NCI-H1092 (cell line): Measurements from ENCODE around the gene GOLM1.
"Not testable (repeated sequence)": the region's sequence is repeated elsewhere in the genome, so short reads cannot be mapped to it uniquely, and the experiment has no call there.

Source experiments
- DNase-seq: peaks from one replicate; lab custom pipeline; 2025; lab: John Stamatoyannopoulos, UW

Gene GOLM1

DNA sequence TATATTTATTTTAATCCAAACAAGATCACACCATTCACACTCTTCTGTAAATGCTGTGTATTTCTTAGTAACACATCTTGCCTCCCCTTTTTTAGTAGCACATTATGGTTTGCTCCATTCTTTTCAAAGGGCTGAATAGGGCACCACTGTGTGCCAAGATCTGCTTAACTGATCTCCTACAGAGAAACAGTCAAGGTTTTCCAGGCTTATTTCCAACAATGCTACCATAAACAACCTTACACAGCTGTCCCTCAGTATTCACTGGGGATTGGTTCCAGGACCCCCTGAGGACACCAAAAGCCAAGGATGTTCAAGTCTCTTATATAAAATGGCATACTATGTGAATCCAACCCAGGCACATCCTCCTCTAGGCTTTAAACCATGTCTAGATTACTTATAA, 16.5 kb downstream of the GOLM1 start:
- peak; percentile 89 for DNase-seq

GRCh38 chr9:86079865-86080469, 19.4 kb downstream of the GOLM1 start:
- DNase-seq: no peak

- no peak for DNase-seq
Measured at GRCh38 chr9:86079421-86079831, 19.9 kb downstream of the GOLM1 start.

DNA sequence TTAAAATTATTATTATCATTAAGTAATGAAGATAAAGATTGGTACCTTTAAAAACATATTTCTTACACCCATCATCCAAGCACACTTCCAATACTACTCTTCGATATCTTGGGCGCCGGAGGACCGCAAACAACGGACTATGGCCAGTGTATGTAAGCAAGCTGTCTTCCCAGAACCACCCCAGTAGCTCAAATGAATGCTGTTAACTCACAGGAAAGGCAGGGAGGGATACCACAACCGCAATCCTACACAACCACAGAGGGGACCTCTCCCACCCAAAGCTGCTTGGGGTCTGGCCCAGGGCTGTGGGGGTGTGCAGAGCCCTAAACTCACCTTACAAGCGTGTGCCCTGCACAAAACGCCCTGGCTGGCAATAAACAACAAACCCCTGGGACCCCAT, 20.6 kb downstream of the GOLM1 start:
- no peak for DNase-seq

DNA sequence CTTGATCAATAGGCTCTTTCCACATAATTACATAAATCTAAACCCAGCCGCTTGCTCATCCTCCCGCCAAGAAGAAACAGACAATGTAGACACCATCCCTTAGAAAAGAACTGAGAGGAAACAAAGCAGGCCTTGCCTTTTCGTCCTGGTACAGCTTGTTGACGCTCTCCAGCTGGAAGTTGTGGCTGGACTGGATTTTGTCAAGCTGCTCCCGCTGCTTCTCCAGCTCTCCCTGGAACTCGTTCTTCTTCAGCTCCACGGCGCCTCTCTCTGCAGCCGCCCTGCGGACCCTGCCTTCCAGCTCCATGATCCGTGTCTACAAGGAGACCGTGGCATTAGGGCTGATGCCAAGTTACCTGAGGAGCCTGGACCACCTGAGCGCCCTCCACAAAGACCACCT, 22.1 kb downstream of the GOLM1 start:
- DNase-seq: no peak

- no peak for DNase-seq
Measured at GRCh38 chr9:86075132-86076109, 23.9 kb downstream of the GOLM1 start.

DNA sequence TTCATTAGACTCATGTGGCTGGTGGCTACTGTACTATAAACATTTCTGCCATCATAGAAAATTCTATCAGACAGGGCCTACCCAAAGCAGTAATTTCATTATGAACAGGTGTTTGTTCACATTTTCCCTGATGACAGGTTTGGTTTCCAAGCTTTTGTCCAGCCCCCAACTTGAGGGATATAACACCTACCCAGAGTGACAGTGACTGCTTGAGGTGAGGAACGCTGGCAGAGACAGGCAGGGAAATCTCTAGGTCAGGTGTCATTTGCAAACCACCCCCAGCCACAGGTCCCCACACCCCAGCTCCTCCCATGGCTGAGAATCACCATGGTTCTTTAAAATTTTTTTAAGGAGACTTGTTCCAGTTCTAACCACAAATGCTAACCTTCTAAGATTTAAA, 25.5 kb downstream of the GOLM1 start:
- no peak for DNase-seq

- DNase-seq: no peak
Measured at GRCh38 chr9:86072394-86072877, 26.9 kb downstream of the GOLM1 start.

DNA sequence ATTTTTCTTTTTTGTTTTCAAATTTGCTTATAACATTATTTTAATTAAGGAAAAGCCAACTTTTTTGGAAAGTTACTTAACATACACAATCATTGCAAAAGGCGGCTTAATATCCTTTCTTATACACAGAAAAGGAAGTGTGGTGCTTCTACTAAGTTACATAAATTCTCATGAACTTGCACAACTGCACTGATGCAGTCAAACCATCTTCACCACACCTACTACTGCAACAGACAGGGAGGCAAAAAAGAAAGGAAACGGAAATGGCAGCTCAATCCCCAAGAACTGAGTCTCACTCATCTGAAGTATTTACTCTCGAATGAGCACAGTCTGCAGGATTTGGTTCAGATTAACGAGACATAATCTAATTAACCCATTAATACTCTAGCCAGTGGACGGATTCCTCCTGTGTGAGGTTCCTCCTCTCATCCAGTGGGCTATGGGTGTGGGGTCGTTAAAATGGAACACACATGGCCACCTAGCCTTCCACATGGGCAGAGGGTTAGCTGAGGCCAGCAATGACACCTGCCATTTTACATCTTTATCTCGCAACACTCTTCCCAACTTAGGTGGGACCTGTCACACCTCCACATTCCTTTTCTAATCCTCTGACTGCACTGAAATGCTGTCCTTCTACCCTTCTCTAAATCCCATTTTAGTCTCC, 30.0 kb downstream of the GOLM1 start:
- no peak for DNase-seq

DNA sequence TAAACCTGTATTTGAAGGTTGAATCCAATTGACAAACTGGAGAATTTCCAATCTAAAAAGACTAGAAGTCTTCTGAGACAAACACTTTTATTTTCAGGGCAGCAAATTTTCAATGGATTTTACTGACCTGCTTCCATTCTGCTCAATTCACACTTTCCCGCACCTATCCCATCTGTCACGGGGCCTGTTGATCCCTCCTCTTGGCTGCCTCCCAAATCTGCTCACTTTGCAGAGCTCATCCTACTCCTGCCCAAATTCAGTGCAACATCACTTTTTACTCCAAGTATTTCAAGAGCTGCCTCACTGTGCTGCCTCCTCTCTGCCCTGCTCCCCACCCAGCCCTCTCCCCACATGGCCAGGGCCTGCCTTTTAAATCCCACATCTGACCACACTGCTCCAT, 35.1 kb downstream of the GOLM1 start:
- DNase-seq: no peak

GRCh38 chr9:86062845-86063693, 36.3 kb downstream of the GOLM1 start:
- no peak for DNase-seq

DNA sequence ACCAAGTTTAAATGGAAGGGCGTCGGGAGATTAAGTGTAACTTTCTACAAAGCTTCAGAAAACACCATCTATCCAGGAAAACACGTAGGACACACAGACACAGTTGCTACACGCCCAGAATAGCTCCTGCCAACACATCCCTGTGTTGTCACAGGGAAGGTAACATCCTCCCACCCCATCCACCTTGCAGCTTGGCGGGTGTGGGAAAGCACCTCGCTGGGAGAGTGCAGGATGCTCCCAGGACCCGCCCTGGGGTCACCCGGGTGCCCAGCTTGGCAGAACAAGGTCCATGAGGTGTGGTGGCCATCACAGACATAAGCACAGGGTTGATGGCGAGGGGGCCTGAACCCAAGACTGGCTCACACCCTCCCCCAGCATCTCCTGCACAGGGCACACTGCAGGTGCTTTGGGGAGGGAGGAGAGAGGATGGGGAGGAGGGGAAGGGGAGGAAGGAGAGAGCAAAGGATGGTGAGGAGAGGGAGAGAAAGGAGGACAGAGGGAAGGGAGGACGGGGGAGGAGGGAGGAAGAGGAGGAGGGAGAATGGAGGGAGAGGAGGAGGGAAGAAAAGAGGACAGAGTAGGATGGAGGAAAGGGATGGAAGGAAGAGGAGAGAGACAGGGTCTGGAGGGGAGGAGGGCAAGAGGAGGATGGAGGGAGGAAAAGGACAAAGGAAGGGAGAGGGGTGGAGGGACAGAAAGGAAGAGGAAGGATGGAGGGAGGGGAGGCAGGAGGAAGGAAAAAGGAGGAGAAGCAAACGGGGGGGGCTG, 37.2 kb downstream of the GOLM1 start:
- DNase-seq: no peak

GRCh38 chr9:86057491-86057890, 41.9 kb downstream of the GOLM1 start:
- no peak for DNase-seq

- no peak for DNase-seq
Measured at GRCh38 chr9:86054695-86055094, 44.7 kb downstream of the GOLM1 start.

DNA sequence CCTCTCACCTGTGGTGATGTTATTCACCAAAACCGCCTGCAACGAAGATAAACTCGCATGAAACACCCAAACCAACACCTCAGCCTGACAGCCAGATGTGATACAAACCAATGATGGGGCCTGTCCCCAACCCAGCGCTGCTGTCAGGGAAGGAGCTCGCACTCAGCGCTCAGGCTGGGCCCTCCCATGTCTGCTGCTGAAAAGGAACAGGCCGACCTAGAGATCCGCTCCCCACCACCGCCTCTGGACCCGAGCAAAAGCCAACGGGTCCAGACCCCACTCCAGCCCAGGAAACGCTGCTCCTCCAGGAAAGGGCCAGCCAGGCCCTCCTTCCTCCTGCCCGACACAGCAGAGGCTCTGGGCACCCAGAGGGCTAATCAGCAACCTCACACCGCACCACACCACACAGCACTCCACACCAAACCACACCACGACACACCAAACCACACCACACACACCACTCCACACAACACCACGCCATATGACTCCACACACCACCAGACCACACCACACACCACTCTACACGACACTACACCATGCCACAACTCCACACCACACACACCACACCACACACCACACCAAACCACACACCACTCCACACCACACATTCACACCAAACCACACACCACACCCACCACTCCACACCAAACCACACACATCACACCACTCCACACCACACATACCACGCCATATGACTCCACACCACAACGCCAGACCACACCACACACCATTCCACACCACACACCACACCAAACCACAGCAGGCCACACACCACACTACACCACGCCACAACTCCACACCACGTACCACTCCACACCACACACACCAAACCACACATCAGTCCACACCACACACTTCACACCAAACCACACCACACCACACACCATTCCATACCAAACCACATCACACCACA, 46.5 kb downstream of the GOLM1 start:
- no peak for DNase-seq

DNA sequence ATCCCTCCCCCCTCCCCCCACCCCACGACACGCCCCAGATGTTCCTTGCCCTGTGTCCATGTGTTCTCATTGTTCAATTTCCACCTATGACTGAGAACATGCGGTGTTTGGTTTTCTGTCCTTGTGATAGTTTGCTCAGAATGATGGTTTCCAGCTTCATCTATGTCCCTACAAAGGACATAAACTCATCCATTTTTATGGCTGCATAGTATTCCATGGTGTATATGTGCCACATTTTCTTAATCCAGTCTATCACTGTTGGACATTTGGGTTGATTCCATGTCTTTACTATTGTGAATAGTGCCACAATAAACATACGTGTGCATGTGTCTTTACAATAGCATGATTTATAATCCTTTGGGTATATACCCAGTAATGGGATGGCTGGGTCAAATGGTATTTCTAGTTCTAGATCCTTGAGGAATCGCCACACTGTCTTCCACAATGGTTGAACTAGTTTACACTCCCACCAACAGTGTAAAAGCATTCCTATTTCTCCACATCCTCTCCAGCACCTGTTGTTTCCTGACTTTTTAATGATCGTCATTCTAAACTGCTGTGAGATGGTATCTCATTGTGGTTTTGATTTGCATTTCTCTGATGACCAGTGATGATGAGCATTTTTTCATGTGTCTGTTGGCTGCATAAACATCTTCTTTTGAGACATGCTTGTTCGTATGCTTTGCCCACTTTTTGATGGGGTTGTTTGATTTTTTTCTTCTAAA, 51.2 kb downstream of the GOLM1 start:
- not testable (repeated sequence) for DNase-seq

- no peak for DNase-seq
Measured at GRCh38 chr9:86047361-86047760, 52.0 kb downstream of the GOLM1 start.

DNA sequence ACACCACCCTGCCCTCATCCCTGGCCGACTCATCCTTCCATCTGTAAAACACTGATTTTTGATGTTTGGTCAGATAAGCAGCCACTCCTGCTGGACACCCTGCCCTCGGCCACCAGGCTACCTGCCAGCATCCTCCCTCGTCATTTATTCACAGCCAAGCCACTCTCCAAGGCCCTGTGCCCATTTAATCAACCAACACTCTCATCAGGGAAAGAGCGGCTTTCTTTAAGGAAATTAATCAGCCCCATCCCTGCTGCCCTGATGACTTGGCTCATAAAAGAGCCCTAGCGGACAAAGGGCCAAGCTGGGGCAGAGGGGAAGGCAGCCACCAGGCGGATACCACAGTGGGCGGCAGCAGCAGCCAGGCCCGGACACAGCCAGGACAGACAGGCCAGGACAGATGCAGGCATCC, 52.4 kb downstream of the GOLM1 start:
- DNase-seq: no peak

GRCh38 chr9:86046071-86046636, 53.2 kb downstream of the GOLM1 start:
- no peak for DNase-seq
